ENCODE results near the gene TNFAIP1. TPM values are rescaled to one million over a fixed set of nuclear protein-coding genes. Genes with fewer than 3 reads are reported as not detected.

Gene TNFAIP1
- total RNA-seq, 2 experiments from 2014 or later, result 25.5 to 26.1 TPM

- ATAC-seq, result no peak
- Mint-ChIP-seq H3K36me3 (ENCODE audit: low read depth) (peaks cover 41% of the 10 kb centered on the region), H3K27ac (no peak overlapping the region), H3K4me1 (peaks cover 34% of the 10 kb centered on the region), H3K9me3 (ENCODE audit: low read depth) (no peaks in the 10 kb centered on the region), H3K27me3 (no peaks in the 10 kb centered on the region), H3K4me3 (no peak overlapping the region)
- no peak for DNase-seq
- intact Hi-C loops (cut with DNase I, micrococcal nuclease), result no loop called here
- CTCF ChIA-PET, result interaction anchor here (0.8 to 1.4 kb wide), 4 partner anchors 10 to 90 kb away, joined by 3 read pairs; no protein-coding TSS in a partner anchor
- POLR2A ChIA-PET, result no interaction called here
Observed at GRCh38 chr17:28326114-28326513, 9.4 kb upstream of the TNFAIP1 start.

GRCh38 chr17:28327031-28327607, 8.4 kb upstream of the TNFAIP1 start:
- CTCF ChIA-PET, result no interaction called here
- no peaks in the 10 kb centered on the region for H3K9me3 Mint-ChIP-seq (ENCODE audit: low read depth)
- ATAC-seq (peak; percentile 98), DNase-seq (peak; percentile 52)
- H3K4me3 Mint-ChIP-seq, result no peak overlapping the region
- POLR2A ChIA-PET, result no interaction called here
- H3K36me3 Mint-ChIP-seq (ENCODE audit: low read depth), result peaks cover 38% of the 10 kb centered on the region
- peak overlapping the region; percentile 19 for H3K27ac Mint-ChIP-seq
- intact Hi-C loops (cut with DNase I, micrococcal nuclease), result loop anchor here in 1 of 2 experiments (1.0 kb wide), 2 partner anchors 8 to 49 kb away; partner anchors contain the start of gene TMEM97
- peaks cover 29% of the 10 kb centered on the region for H3K4me1 Mint-ChIP-seq
- no peaks in the 10 kb centered on the region for H3K27me3 Mint-ChIP-seq

- ATAC-seq (no peak), DNase-seq (no peak)
- Mint-ChIP-seq H3K27ac (peak overlapping the region; percentile 2), H3K9me3 (ENCODE audit: low read depth) (no peaks in the 10 kb centered on the region), H3K36me3 (ENCODE audit: low read depth) (peaks cover 33% of the 10 kb centered on the region), H3K4me3 (no peak overlapping the region), H3K27me3 (no peaks in the 10 kb centered on the region), H3K4me1 (peaks cover 25% of the 10 kb centered on the region)
- intact Hi-C loops (cut with DNase I, micrococcal nuclease), result loop anchor here in 1 of 2 experiments (1.0 kb wide), 2 partner anchors 8 to 49 kb away; partner anchors contain the start of gene TMEM97
- POLR2A ChIA-PET, result interaction anchor here (0.6 kb wide), 1 partner anchor 89 kb away, joined by 3 read pairs; no protein-coding TSS in a partner anchor
- CTCF ChIA-PET, result interaction anchor here (0.7 kb wide), 1 partner anchor 89 kb away, joined by 3 read pairs; no protein-coding TSS in a partner anchor
Observed at GRCh38 chr17:28327709-28328108, 7.9 kb upstream of the TNFAIP1 start.

GRCh38 chr17:28328325-28328724, 7.2 kb upstream of the TNFAIP1 start:
- no peak overlapping the region for H3K4me3 Mint-ChIP-seq
- no peaks in the 10 kb centered on the region for H3K27me3 Mint-ChIP-seq
- ATAC-seq (no peak), DNase-seq (no peak)
- H3K9me3 Mint-ChIP-seq (ENCODE audit: low read depth), result no peaks in the 10 kb centered on the region
- H3K27ac Mint-ChIP-seq, result no peak overlapping the region
- H3K4me1 Mint-ChIP-seq, result peaks cover 25% of the 10 kb centered on the region
- ChIA-PET POLR2A (interaction anchor here (0.6 kb wide), 1 partner anchor 88 kb away, joined by 3 read pairs; no protein-coding TSS in a partner anchor), CTCF (interaction anchor here (0.7 to 1.4 kb wide), 2 partner anchors 77 to 88 kb away, joined by 3 to 5 read pairs; no protein-coding TSS in a partner anchor)
- peaks cover 33% of the 10 kb centered on the region for H3K36me3 Mint-ChIP-seq (ENCODE audit: low read depth)
- intact Hi-C loops (cut with DNase I, micrococcal nuclease), result no loop called here

- Mint-ChIP-seq H3K27ac (no peak overlapping the region), H3K9me3 (ENCODE audit: low read depth) (no peaks in the 10 kb centered on the region), H3K4me1 (peaks cover 42% of the 10 kb centered on the region), H3K36me3 (ENCODE audit: low read depth) (peaks cover 33% of the 10 kb centered on the region), H3K4me3 (no peak overlapping the region), H3K27me3 (no peaks in the 10 kb centered on the region)
- ATAC-seq, result no peak
- CTCF ChIA-PET, result interaction anchor here (0.6 to 1.1 kb wide), 4 partner anchors 10 to 79 kb away, joined by 3 to 4 read pairs (median 3); no protein-coding TSS in a partner anchor
- intact Hi-C loops (cut with DNase I, micrococcal nuclease), result loop anchor here in 1 of 2 experiments (10.0 kb wide), 1 partner anchor 876 kb away; the partner anchor contains the start of gene KSR1
- POLR2A ChIA-PET, result no interaction called here
- DNase-seq, result no peak
Observed at GRCh38 chr17:28330671-28331070, 4.9 kb upstream of the TNFAIP1 start.

GRCh38 chr17:28331891-28332420, 3.6 kb upstream of the TNFAIP1 start:
- peaks cover 41% of the 10 kb centered on the region for H3K4me1 Mint-ChIP-seq
- no peaks in the 10 kb centered on the region for H3K9me3 Mint-ChIP-seq (ENCODE audit: low read depth)
- H3K36me3 Mint-ChIP-seq (ENCODE audit: low read depth), result peaks cover 20% of the 10 kb centered on the region
- ChIA-PET CTCF (interaction anchor here (1.1 kb wide), 1 partner anchor 11 kb away, joined by 3 read pairs; no protein-coding TSS in a partner anchor), POLR2A (interaction anchor here (0.8 kb wide), 1 partner anchor 11 kb away, joined by 3 read pairs; no protein-coding TSS in a partner anchor)
- no peaks in the 10 kb centered on the region for H3K27me3 Mint-ChIP-seq
- no peak overlapping the region for H3K27ac Mint-ChIP-seq
- intact Hi-C loops (cut with DNase I, micrococcal nuclease), result loop anchor here in 1 of 2 experiments (10.0 kb wide), 1 partner anchor 877 kb away; the partner anchor contains the start of gene KSR1
- ATAC-seq, result no peak
- no peak for DNase-seq
- no peak overlapping the region for H3K4me3 Mint-ChIP-seq

GRCh38 chr17:28333083-28333746, 2.3 kb upstream of the TNFAIP1 start:
- intact Hi-C loops (cut with DNase I, micrococcal nuclease), result loop anchor here in 1 of 2 experiments (10.0 kb wide), 1 partner anchor 878 kb away; the partner anchor contains the start of gene KSR1
- Mint-ChIP-seq H3K4me3 (peak overlapping the region; percentile 96), H3K4me1 (peaks cover 40% of the 10 kb centered on the region), H3K27me3 (no peaks in the 10 kb centered on the region), H3K27ac (no peak overlapping the region), H3K9me3 (ENCODE audit: low read depth) (no peaks in the 10 kb centered on the region), H3K36me3 (ENCODE audit: low read depth) (peaks cover 13% of the 10 kb centered on the region)
- ChIA-PET CTCF (interaction anchor here (0.7 to 1.4 kb wide), 5 partner anchors 11 to 527 kb away, joined by 3 to 4 read pairs (median 4); no protein-coding TSS in a partner anchor), POLR2A (no interaction called here)
- no peak for ATAC-seq
- DNase-seq, result no peak

- Mint-ChIP-seq H3K36me3 (ENCODE audit: low read depth) (peaks cover 9% of the 10 kb centered on the region), H3K27ac (peak overlapping the region; percentile 83)
- intact Hi-C loops (cut with DNase I, micrococcal nuclease), result loop anchor here in 1 of 2 experiments (10.0 kb wide), 1 partner anchor 879 kb away; the partner anchor contains the start of gene KSR1
Observed at GRCh38 chr17:28334171-28334570, 1.4 kb upstream of the TNFAIP1 start.

GRCh38 chr17:28334666-28335200, 828 bp upstream of the TNFAIP1 start:
- DNase-seq (no peak), ATAC-seq (no peak)
- CTCF ChIA-PET, result interaction anchor here (0.6 to 1.9 kb wide), 9 partner anchors 12 to 242 kb away, joined by 3 to 25 read pairs (median 5); partner anchors contain the start of genes ALDOC and POLDIP2

More at GRCh38 chr17:28334171-28334570, 1.4 kb upstream of the TNFAIP1 start:
- DNase-seq (no peak), ATAC-seq (no peak)
- POLR2A ChIA-PET, result no interaction called here
- H3K27me3 Mint-ChIP-seq, result no peaks in the 10 kb centered on the region
- CTCF ChIA-PET, result interaction anchor here (0.6 to 1.6 kb wide), 4 partner anchors 12 to 454 kb away, joined by 3 to 10 read pairs (median 4); partner anchors contain the start of gene POLDIP2
- peaks cover 36% of the 10 kb centered on the region for H3K4me1 Mint-ChIP-seq
- no peaks in the 10 kb centered on the region for H3K9me3 Mint-ChIP-seq (ENCODE audit: low read depth)
- H3K4me3 Mint-ChIP-seq, result peak overlapping the region; percentile 96

More at GRCh38 chr17:28334666-28335200, 828 bp upstream of the TNFAIP1 start:
- H3K36me3 Mint-ChIP-seq (ENCODE audit: low read depth), result peaks cover 10% of the 10 kb centered on the region
- peak overlapping the region; percentile 96 for H3K4me3 Mint-ChIP-seq
- POLR2A ChIA-PET, result interaction anchor here (0.5 to 1.9 kb wide), 11 partner anchors 10 to 385 kb away, joined by 3 to 39 read pairs (median 4); partner anchors contain the start of genes POLDIP2, RPL23A, SARM1 and SEBOX
- no peaks in the 10 kb centered on the region for H3K27me3 Mint-ChIP-seq
- peak overlapping the region; percentile 83 for H3K27ac Mint-ChIP-seq
- no peaks in the 10 kb centered on the region for H3K9me3 Mint-ChIP-seq (ENCODE audit: low read depth)
- intact Hi-C loops (cut with DNase I, micrococcal nuclease), result loop anchor here (1.0 to 10.0 kb wide), 13 partner anchors 15 to 880 kb away; partner anchors contain the start of genes POLDIP2 (in 2 of the 2), SARM1 (in 2 of the 2), TMEM97 (in 2 of the 2) and BLTP2 (in 1 of the 2)
- H3K4me1 Mint-ChIP-seq, result peaks cover 36% of the 10 kb centered on the region

All from activated CD4-positive, alpha-beta T cell treated with anti-CD3 and anti-CD28 coated beads for 36 hours (primary cell).